Stimulated activated naive CD8-positive, alpha-beta T cell treated with anti-CD3 and anti-CD28 coated beads, Interleukin-15, amount 100 ng/mL, for 72 hours (primary cell): ENCODE data around the gene KCNK3.
A peak's percentile ranks its signal among the peaks of the same experiment; 100 is the strongest.
"Not testable (repeated sequence)": the region's sequence is repeated elsewhere in the genome, so short reads cannot be mapped to it uniquely, and the experiment has no call there.

ENCODE experiments used
- ATAC-seq: fragments of 150-1000 bp; cut with Tn5 transposase; 2 replicates; pipeline ENCODE4 v1.10.0; 2021; ENCODE audit warnings: mild to moderate bottlenecking, moderate library complexity
- DNase-seq, 2 donors: peaks; one replicate each; pipeline ENCODE4 v3.0.0; 2021 to 2022
- H3K27ac Mint-ChIP-seq, 2 donors: one replicate each; pipeline ENCODE4 v1.8.0; 2022; ENCODE audit warnings: mild to moderate bottlenecking in 2 of 2, mixed read lengths in 2 of 2, moderate library complexity in 2 of 2
- H3K27me3 Mint-ChIP-seq: one replicate; pipeline ENCODE4 v1.8.0; 2022; ENCODE audit warnings: mixed read lengths
- H3K4me1 Mint-ChIP-seq: one replicate; pipeline ENCODE4 v1.8.0; 2022; ENCODE audit warnings: mild to moderate bottlenecking, mixed read lengths
- H3K4me3 Mint-ChIP-seq, 2 donors: one replicate each; pipeline ENCODE4 v1.8.0; 2022; ENCODE audit warnings: mild to moderate bottlenecking in 2 of 2, mixed read lengths in 2 of 2, moderate library complexity in 1 of 2
- H3K9me3 Mint-ChIP-seq, 2 donors: one replicate each; pipeline ENCODE4 v1.8.0; 2022; ENCODE audit warnings: mixed read lengths in 2 of 2

The KCNK3 gene

GRCh38 chr2:26758790-26759321 is 66.3 kb downstream of the KCNK3 start:
- ATAC-seq (no peak), DNase-seq (no peak)
- Mint-ChIP-seq H3K9me3 (no peaks in the 10 kb centered on the region), H3K27me3 (no peaks in the 10 kb centered on the region), H3K27ac (peak overlapping the region in 1 of 2 donors; percentile 18), H3K4me1 (peaks cover 13% of the 10 kb centered on the region), H3K4me3 (no peak overlapping the region)

GRCh38 chr2:26759845-26760244 is 67.3 kb downstream of the KCNK3 start:
- H3K27me3 Mint-ChIP-seq: no peaks in the 10 kb centered on the region
- no peak overlapping the region for H3K4me3 Mint-ChIP-seq
- no peak for ATAC-seq
- DNase-seq: no peak
- H3K9me3 Mint-ChIP-seq: no peaks in the 10 kb centered on the region
- H3K4me1 Mint-ChIP-seq: peaks cover 15% of the 10 kb centered on the region
- H3K27ac Mint-ChIP-seq: no peak overlapping the region

- DNase-seq, H3K27ac Mint-ChIP-seq, H3K27me3 Mint-ChIP-seq, H3K9me3 Mint-ChIP-seq, H3K4me3 Mint-ChIP-seq, ATAC-seq: not testable (repeated sequence)
- peaks cover 27% of the 10 kb centered on the region for H3K4me1 Mint-ChIP-seq
Measured at GRCh38 chr2:26760991-26761390, 68.5 kb downstream of the KCNK3 start.

GRCh38 chr2:26763019-26763418 is 70.5 kb downstream of the KCNK3 start:
- Mint-ChIP-seq H3K27ac (peak overlapping the region in 1 of 2 donors; percentile 22), H3K27me3 (no peaks in the 10 kb centered on the region), H3K9me3 (no peaks in the 10 kb centered on the region), H3K4me3 (peak overlapping the region; percentile 41 to 86), H3K4me1 (peaks cover 38% of the 10 kb centered on the region)
- no peak for DNase-seq
- ATAC-seq: no peak

GRCh38 chr2:26764078-26764887 is 71.8 kb downstream of the KCNK3 start, which contains the start of gene SLC35F6:
SLC35F6 (plus strand) TSS chr2:26764284; CDS start chr2:26764350, 66 bp downstream.
- peak within 1 kb of the TSS; percentile 80 to 97 for H3K27ac Mint-ChIP-seq
- DNase-seq (peak; percentile 82 to 85), ATAC-seq (peak; percentile 95)
- peaks cover 39% of the 10 kb centered on the region for H3K4me1 Mint-ChIP-seq
- peak within 1 kb of the TSS; percentile 86 to 95 for H3K4me3 Mint-ChIP-seq
- H3K27me3 Mint-ChIP-seq: no peaks in the 10 kb centered on the region
- H3K9me3 Mint-ChIP-seq: no peaks in the 10 kb centered on the region

DNA sequence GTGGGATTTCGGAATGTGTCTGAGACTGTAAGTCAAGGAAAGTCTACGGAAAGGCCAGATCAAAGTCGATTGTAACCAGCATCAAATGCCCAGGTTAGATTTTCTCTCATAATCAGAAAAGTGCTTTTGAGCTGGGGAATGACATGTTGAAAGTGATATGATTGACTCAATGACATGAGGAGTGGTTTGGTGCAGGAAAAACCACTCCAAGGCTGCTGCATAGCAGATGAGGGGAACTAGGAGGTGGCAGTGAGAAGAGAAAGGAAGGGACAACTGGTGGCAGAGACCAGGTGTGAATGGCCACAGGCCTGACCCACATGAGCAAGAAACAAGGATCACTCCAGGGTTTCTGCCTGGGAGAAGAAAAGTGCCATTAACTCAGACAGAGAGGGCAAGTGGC is 72.4 kb downstream of the KCNK3 start:
- Mint-ChIP-seq H3K9me3 (no peaks in the 10 kb centered on the region), H3K4me1 (peaks cover 44% of the 10 kb centered on the region), H3K27ac (peak overlapping the region; percentile 80 to 97), H3K4me3 (peak overlapping the region; percentile 86 to 95), H3K27me3 (no peaks in the 10 kb centered on the region)
- ATAC-seq: no peak
- DNase-seq: no peak

DNA sequence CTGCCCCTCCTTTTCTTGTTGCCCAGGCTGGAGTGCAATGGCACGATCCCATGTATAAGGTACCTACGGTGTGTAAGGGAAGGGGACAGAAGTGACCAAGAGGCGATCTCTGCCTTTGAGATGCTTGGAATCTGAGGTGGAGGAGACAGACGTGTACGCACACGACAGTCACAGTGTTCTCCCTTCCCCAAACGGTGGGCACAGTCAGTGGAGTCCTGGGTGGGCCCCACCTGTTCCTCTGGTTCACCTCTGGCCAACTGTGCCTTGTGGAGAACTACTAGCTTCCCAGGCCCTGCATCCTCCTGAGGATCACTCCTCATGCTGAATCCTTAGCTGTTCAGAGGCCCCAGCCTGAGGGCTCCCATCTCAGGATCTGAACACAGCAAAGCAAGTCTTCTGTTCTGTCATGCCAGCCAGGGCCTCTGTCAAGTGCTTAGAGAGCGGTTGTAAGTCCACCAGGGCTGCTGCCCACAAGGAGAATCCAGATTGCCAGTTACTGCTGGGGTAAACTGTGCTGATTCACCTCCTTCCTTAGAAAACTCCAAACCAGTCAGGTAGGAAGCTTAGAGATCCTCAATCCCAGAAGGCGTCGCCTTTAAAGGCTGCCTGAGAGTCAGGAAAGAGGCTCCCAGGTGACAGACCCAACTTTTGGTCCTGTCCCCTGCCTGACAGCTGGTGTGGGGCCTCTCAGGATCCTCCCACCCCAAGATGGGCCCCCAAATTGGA is 73.1 kb downstream of the KCNK3 start:
- ATAC-seq (no peak), DNase-seq (no peak)
- peaks cover 50% of the 10 kb centered on the region for H3K4me1 Mint-ChIP-seq
- peak overlapping the region; percentile 86 to 95 for H3K4me3 Mint-ChIP-seq
- H3K27me3 Mint-ChIP-seq: no peaks in the 10 kb centered on the region
- no peak overlapping the region for H3K27ac Mint-ChIP-seq
- no peaks in the 10 kb centered on the region for H3K9me3 Mint-ChIP-seq

DNA sequence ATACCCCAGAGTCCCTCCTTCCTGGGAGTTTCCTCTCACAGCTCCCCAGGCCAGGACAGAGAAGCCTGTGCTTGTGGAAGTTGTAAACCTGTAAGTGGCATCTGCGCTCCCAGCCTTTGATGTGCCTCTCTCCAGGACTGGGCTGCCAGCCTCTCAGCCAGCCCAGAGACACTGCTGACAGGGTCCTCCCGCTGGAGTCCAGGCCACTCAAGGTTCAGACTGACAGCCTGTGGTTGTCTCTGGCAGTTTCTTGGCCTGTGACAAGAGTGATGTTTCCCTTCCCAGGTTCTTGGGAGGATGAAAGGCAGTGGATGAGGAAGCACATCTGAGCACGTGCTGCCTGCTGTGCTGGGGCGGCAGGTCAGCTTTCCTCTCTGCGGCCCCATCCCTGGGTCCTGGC is 74.6 kb downstream of the KCNK3 start:
- no peak overlapping the region for H3K4me3 Mint-ChIP-seq
- no peaks in the 10 kb centered on the region for H3K9me3 Mint-ChIP-seq
- H3K4me1 Mint-ChIP-seq: peaks cover 65% of the 10 kb centered on the region
- ATAC-seq: no peak
- H3K27ac Mint-ChIP-seq: no peak overlapping the region
- no peaks in the 10 kb centered on the region for H3K27me3 Mint-ChIP-seq
- no peak for DNase-seq

- Mint-ChIP-seq H3K27ac (no peak overlapping the region), H3K4me3 (no peak overlapping the region), H3K4me1 (peaks cover 73% of the 10 kb centered on the region), H3K9me3 (no peaks in the 10 kb centered on the region), H3K27me3 (no peaks in the 10 kb centered on the region)
- DNase-seq: no peak
- no peak for ATAC-seq
Measured at GRCh38 chr2:26767894-26768487, 75.5 kb downstream of the KCNK3 start.

- ATAC-seq: no peak
- no peak for DNase-seq
- Mint-ChIP-seq H3K27me3 (no peaks in the 10 kb centered on the region), H3K4me3 (no peak overlapping the region), H3K9me3 (no peaks in the 10 kb centered on the region), H3K4me1 (peaks cover 74% of the 10 kb centered on the region), H3K27ac (no peak overlapping the region)
Measured at GRCh38 chr2:26768759-26769088, 76.2 kb downstream of the KCNK3 start.

DNA sequence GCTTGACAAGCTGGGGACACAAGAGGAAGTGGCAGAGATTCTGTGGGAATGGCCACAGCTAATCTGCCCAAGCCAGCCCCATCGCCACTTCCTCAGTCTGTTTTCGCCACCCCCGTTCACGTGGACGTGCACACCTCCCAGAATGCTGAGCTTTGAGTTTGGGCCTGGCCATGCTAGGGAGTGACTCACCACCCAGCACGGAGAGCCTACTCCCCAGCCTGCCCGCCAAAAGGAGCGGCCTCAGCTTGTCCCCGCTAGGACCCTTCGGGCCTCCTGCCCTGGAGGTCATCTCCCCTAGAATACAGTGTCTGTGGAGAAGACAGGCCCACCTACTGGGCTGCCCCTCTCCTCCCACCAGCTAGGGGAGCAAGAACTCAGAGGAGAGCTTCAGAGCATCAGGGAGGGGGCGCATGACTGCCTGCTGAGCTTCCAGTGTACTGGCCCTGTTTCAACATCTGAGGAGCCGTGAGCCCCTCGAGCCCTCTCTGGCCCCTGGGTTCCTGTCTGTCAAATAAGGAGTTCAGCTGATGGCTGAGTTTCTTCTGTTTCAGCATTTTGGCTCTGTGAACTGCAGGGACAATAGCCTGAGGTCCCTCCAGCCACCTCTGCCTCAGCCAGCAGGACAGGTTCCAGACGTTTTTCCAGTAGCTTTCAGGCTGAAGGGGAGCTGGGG is 76.7 kb downstream of the KCNK3 start:
- no peaks in the 10 kb centered on the region for H3K9me3 Mint-ChIP-seq
- H3K4me3 Mint-ChIP-seq: no peak overlapping the region
- DNase-seq (peak in 1 of 2 donors; percentile 53), ATAC-seq (peak; percentile 57)
- peak overlapping the region in 1 of 2 donors; percentile 36 for H3K27ac Mint-ChIP-seq
- H3K27me3 Mint-ChIP-seq: no peaks in the 10 kb centered on the region
- H3K4me1 Mint-ChIP-seq: peaks cover 74% of the 10 kb centered on the region

DNA sequence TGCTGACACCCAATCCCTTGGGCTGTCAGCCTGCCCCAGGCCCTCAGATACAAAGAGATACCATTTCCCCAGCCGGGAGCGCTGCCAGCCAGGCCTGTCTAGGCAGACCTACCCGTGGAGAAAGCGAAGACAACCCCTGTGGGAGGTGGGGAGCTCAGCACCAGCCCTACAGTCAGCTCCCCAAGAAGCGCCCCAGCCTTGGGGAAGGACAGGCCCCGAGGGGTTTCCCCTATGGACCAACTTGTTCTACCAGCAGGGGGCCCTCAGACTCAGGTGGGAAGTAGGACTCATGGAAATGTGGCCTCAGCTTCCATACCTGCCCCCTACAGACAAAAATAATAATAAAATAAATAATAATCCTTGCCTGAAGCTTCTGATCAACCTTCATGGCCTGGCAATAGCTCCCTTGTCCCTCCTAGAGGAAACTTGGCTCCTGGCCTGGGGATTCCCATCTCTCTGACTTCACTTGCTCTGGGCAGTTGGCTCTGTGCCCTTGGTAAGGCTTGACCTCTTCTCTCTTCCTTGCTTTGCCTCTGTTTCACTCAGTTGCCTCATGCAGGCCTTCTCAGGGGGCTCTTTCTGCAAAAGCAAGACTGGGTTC is 78.6 kb downstream of the KCNK3 start:
- DNase-seq (peak; percentile 28 to 49), ATAC-seq (no peak)
- H3K4me1 Mint-ChIP-seq: peaks cover 59% of the 10 kb centered on the region
- peak overlapping the region; percentile 42 to 45 for H3K27ac Mint-ChIP-seq
- no peak overlapping the region for H3K4me3 Mint-ChIP-seq
- no peaks in the 10 kb centered on the region for H3K9me3 Mint-ChIP-seq
- no peaks in the 10 kb centered on the region for H3K27me3 Mint-ChIP-seq

GRCh38 chr2:26772064-26773001 is 79.8 kb downstream of the KCNK3 start:
- ATAC-seq (peak; percentile 78), DNase-seq (no peak)
- Mint-ChIP-seq H3K27me3 (no peaks in the 10 kb centered on the region), H3K4me1 (peaks cover 48% of the 10 kb centered on the region), H3K4me3 (peak overlapping the region in 1 of 2 donors; percentile 53), H3K9me3 (no peaks in the 10 kb centered on the region), H3K27ac (peak overlapping the region in 1 of 2 donors; percentile 44)

GRCh38 chr2:26776195-26776800 is 83.8 kb downstream of the KCNK3 start:
- Mint-ChIP-seq H3K27me3 (no peaks in the 10 kb centered on the region), H3K4me3 (no peak overlapping the region), H3K4me1 (peaks cover 23% of the 10 kb centered on the region), H3K27ac (peak overlapping the region in 1 of 2 donors; percentile 84), H3K9me3 (no peaks in the 10 kb centered on the region)
- no peak for ATAC-seq
- DNase-seq: no peak
